Sigmoid colon (tissue), 4 donors: ENCODE data around the gene ARHGAP12.

Source experiments
- EP300 ChIP-seq, 4 donors: sonication (generic); formaldehyde crosslinking; IDR thresholded peaks; one replicate each; pipeline ENCODE4 v1.6.1; 2017; ENCODE audit warnings: antibody characterized with exemption in 4 of 4
- POLR2A ChIP-seq, 2 donors: fragments of 450-650 bp; IDR thresholded peaks; one replicate each; pipeline ENCODE4 v1.6.1; 2016; ENCODE audit warnings: antibody characterized with exemption in 2 of 2, mild to moderate bottlenecking in 2 of 2, moderate library complexity in 2 of 2
- POLR2AphosphoS5 ChIP-seq, 4 donors: sonication (generic); formaldehyde crosslinking; IDR thresholded peaks; one replicate each; pipeline ENCODE4 v1.6.1; 2017; ENCODE audit warnings: antibody characterized with exemption in 4 of 4
- TF ChIP-seq, protein P1 (sequence below), 4 experiments: fragments of 450-650 bp in 3 of 4; fragments of 200-600 bp in 1 of 4; IDR thresholded peaks; one replicate each; pipeline ENCODE4 v1.5.1; 2016 to 2019; ENCODE audit warnings: antibody characterized with exemption in 4 of 4, mild to moderate bottlenecking in 3 of 4, moderate library complexity in 2 of 4

DNA sequence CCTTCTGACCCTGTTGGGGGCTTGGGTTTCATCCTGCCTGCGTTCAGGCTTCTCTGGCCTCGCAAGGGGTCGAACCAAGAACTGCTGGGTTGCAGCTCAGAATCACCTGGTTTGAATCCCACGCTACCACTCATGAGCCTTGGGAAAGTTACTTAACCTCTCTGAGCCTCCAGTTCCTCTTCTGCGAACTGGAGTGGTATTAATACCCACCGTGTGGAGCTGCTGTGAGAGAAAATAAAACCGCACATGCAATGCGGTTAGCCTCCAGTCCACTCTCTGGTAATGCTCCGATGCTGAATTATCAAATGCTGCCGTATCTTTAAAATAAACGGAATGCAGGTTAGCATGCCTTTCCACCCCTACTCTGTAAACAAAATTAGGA, 171.9 kb downstream of the ARHGAP12 start:
- TF ChIP-seq, protein P1, sequence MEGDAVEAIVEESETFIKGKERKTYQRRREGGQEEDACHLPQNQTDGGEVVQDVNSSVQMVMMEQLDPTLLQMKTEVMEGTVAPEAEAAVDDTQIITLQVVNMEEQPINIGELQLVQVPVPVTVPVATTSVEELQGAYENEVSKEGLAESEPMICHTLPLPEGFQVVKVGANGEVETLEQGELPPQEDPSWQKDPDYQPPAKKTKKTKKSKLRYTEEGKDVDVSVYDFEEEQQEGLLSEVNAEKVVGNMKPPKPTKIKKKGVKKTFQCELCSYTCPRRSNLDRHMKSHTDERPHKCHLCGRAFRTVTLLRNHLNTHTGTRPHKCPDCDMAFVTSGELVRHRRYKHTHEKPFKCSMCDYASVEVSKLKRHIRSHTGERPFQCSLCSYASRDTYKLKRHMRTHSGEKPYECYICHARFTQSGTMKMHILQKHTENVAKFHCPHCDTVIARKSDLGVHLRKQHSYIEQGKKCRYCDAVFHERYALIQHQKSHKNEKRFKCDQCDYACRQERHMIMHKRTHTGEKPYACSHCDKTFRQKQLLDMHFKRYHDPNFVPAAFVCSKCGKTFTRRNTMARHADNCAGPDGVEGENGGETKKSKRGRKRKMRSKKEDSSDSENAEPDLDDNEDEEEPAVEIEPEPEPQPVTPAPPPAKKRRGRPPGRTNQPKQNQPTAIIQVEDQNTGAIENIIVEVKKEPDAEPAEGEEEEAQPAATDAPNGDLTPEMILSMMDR (IDR thresholded peaks at IDR 0.05) = no peak
- TF ChIP-seq POLR2A (IDR thresholded peaks at IDR 0.05) (no peak), EP300 (IDR thresholded peaks at IDR 0.05) (no peak), POLR2AphosphoS5 (IDR thresholded peaks at IDR 0.05) (no peak)
